Dermis microvascular lymphatic vessel endothelial cell (primary cell): ENCODE data around the gene SPTY2D1. TPM values are rescaled to one million over a fixed set of nuclear protein-coding genes. Genes with fewer than 3 reads are reported as not detected.
"Not testable (repeated sequence)": the region's sequence is repeated elsewhere in the genome, so short reads cannot be mapped to it uniquely, and the experiment has no call there.

ENCODE experiments used
- DNase-seq, 2 donors: peaks; one replicate each; pipeline versions ENCODE4 v3.0.0 to v3.0.0-alpha.2; 2010; ENCODE audit warnings: low read depth in 2 of 2
- total RNA-seq: library from RNA; depleted of rRNA; stranded (reverse); fragments of >200 nt; gene quantifications from 2 replicates; pipeline ENCODE4 v1.2.1, GENCODE V29; 2014

SPTY2D1 gene
- total RNA-seq, 1 donor from 2014 or later = 8.3 TPM

DNA sequence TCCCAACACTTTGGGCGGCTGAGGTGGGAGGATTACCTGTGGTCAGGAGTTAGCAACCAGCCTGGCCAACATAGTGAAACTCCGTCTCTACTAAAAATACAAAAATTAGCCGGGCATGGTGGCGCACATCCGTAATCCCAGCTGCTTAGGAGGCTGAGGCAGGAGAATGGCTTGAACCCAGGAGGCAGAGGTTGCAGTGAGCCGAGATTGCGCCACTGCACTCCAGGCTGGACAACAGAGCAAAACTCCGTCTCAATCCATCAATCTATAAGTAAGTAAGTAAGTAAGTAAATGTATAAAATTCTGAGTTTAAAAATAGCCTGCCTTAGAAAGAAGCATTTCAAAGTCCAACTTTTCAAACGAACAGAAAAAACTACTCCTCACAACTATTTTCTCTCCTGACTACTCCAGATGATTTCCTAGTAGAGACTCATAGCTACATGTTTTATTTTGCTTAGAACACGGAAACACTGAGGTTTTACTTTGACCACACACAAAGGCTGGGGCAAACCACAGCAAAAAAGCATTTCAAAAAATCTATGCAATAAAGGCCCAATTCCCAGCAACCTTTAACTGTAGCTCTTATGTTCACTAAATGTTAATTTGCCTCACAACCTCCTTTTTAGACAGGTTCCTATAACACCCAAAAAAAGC lies 16.3 kb downstream of the SPTY2D1 start:
- DNase-seq = no peak

- no peak for DNase-seq
These were observed 18.3 kb downstream of the SPTY2D1 start for GRCh38 chr11:18615628-18616392.

DNA sequence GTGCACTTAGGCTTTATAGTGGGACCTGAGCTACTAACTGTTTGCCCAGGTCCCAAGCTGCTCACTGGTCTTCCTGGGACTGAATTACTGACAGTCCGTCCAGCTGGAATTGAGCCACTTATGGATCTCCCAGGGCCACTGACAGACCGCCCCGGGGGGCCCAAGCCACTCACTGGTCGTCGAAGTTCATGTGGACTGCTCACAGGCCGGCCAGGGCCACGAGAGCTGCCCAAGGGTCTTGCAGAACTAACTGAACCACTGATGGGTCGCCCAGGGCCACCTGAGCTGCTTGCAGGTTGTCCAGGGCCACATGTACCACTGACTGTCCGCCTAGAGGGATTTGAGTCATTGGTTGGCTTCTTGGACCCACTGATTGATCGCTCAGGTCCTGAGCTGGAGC lies 19.5 kb downstream of the SPTY2D1 start:
- DNase-seq = no peak

DNA sequence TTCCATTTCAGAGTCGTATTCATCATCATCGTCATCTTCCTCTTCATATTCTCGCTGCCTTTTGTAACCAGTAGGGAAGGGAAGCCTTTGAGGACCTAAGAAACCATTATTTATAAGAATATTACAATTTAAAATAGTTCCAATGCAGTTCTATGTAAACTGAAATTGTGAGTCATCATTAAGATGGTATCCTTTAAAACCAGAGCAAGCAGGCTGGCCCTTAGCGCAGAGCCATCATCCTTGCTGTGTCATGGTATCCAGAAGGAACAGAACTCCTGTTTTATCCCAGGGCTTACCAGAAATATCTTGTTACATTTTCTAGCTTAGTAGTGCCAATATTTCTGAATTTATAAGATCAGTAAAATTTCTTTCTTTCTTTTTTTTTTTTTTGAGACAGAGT lies 21.7 kb downstream of the SPTY2D1 start:
- DNase-seq = no peak

DNA sequence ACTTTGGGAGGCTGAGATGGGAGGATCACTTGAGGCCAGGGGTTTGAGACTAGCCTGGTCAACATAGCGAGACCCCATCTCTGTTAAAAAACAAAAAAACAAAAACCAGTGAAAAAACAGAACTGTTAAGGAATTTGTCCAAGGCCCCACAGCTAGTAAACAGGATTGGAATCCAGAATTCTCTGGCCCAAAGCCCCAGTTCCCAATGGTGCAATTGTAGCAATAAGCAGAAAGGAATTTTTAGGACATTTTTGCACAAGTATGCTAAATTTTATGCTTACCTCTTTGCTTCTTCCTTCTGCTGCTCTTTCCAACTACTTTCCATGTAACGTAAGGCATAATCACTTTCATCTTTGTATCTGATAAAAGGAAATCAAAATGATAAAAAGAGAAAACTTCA lies 22.9 kb downstream of the SPTY2D1 start:
- DNase-seq = no peak

- peak in 1 of 2 donors; percentile 39 for DNase-seq
These were observed 25.8 kb downstream of the SPTY2D1 start for GRCh38 chr11:18608376-18608775.

GRCh38 chr11:18600915-18601569 lies 33.1 kb downstream of the SPTY2D1 start:
- no peak for DNase-seq

DNA sequence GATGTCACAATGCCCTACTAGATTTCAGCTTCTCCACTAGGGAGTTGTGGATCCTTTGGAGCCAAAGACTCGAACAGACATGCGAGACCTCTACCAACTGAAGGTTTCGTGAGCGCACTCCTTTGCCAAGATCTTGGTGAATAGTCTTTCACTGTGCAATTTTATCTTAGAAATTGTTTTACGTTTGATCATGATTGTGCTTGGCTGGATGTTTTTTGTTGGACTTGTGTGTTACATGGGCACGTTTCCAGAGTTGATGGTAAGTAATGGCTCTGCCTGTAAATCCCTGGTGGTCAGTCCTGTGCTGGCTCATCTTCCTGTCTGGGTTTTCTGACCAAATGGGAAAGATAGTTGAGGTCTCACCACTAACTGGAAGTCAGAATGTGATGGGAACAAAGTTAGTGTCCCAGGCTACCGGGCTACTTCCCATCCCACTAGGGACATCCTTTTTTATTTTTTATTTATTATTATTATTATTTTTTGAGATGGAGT lies 34.4 kb downstream of the SPTY2D1 start, which contains the start of gene MISFA:
Gene MISFA, plus strand, starts transcription at position 51 of the 492 bp plus-strand sequence. Its CDS starts 140 bp downstream, at position 191.
- no peak for DNase-seq

DNA sequence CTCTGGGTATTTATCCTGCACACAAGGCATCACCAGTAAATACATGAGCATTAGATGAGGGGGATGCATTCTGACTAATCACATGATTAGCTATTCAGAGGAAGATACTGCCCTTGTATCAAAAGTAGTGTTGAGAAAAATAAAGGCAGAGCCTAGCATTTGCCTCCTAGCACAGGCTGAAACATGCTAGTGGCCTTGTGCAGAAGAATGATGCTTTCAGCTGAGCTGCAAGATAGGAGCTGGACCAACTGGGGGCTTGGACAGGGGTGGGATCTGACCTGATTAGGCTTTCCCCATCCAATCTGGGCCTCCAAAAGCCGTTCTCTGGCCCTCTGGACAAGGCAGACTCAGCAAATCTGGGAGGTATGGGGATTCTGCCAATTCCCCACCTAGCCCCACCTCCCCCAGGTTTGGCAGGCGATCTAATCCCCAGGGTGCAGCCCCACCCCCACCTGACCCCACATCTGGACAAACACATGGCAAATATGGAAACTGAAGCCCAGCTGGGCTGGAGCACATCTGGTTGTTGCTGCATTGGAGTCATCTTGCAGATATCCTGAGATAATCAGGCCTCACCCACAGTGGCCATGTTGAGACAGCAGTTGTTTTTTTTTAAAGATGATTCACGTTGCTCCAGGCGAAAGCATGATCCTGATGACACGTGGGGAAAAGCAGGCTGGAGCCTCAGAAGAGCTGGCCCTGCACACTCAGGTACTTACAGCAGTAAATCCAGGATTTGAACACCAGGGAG lies 39.0 kb downstream of the SPTY2D1 start:
- no peak for DNase-seq

GRCh38 chr11:18594088-18594487 lies 40.1 kb downstream of the SPTY2D1 start:
- DNase-seq = not testable (repeated sequence)

DNA sequence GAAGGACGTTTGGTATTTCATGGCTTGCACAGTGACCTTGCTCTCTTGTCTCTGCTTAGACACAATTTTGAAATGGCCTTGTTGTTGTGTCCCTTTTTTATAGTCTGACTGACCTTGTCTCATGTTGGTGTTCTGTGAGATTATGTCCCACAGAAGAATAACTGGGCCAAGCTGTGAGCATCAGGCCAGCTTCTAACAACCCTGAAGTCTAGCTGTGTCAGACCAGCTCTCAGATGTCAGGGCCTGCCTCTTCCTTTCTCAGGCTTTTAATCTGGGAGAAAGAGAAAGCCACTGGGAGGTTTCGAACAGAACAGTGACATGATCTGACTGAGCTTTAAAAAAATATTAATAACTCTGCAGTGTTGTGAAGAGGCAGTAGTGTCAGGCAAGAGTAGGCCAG lies 43.6 kb downstream of the SPTY2D1 start:
- no peak for DNase-seq

DNA sequence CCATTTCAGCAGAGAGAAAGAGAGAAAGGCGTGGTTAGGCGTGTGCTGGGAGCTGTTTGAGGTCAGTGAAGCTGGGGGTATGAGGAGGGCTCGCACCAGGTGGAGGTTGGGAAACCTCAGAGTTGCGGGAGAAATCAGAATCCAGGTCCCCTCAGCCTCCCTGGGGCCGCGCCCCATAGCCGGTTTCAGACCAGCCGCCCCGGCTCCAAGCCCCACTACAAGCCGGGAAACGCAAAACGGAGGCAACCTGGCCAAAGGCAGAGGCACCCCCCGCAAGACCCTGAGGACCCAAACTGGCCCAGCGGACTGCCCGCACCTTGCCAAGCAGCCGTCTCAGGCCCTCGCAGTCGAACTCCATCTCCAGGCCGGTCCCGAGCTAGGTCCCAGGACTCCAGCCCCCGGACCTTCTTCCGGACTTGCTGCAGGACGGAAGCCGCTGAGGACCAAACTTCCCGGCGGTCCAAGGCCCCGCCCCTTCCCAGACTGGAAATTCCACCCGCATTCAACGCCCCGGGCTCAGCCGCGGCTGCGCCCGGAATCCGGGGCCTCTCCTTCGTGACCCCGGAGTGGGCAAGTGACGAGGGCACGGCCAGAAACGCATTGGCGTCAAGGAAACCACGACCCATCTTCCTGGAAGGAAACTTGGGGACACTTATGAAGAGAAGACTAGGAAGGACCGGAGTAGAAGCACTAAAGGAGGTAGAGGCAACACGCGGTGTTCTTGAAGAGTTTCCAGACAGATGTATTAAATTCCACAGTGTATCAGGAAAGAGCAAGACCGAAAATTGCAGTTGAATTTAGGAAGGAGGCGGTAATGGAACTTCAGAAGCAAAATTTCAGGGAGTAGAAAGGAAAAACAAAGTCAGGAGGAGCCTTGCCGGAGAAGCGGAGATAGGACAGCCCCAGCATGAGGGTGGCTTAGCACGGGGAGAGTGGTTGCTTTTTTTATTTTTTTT lies 45.6 kb downstream of the SPTY2D1 start, which contains the start of gene UEVLD:
Gene UEVLD, minus strand, starts transcription at position 438 of the 956 bp plus-strand sequence. Its CDS starts 80 bp downstream, at position 358.
- DNase-seq = peak; percentile 73 to 89

- no peak for DNase-seq
These were observed 52.3 kb downstream of the SPTY2D1 start for GRCh38 chr11:18581825-18582224.

DNA sequence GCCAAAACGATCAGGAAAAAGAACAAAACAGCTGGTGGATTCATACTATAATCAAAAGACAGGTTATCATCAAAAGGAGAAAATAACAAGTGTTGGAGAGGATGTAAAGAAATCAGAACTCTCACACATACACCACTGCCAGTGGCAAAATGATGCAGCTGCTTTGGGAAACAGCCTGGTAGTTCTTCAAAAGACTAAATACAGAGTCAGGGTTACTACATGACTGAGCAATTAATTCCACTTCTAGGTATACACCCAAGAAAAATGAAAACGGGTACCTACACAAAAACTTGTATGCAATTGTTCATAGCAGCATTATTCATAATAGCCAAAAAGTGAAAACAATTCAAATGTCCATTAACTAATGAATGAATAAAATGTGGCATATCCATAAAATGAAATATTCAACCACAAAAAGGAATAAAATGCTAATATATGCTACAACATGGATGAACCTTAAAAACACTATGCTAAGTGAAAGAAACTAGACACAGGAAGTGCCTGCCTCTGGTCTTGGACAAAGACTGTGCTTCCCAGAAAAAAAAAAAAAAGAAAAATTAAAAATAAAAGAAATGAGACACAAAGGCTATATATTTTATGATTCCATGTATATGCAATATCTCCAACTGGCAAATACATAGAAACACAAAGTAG lies 53.9 kb downstream of the SPTY2D1 start:
- no peak for DNase-seq

DNA sequence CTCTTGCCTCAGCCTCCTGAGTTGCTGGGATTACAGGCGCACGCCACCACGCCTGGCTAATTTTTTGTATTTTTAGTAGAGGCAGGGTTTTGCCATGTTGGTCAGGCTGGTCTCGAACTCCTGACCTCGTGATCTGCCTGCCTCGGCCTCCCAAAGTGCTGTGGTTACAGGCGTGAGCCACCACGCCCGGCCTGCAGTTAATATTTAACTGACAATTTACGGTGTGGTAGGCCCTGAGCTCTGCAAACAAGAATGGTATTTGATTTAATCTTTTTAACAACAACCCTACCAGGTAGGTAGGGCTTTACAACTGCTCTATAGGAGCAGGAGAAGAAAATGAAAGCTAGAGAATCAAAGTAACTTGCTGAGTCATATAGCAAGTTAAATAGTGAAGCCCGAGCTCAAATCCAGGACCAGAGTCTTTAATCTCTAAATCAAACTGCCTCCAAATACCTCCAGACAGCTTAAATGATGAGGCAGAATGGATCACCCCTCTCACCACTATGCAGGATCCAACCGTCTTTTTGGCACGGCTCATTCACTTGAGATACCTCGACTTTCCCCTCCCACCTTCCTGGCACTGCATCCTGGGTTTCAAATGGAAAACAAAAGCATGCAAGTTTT lies 55.1 kb downstream of the SPTY2D1 start:
- DNase-seq = no peak

- DNase-seq = peak; percentile 38 to 80
These were observed 58.8 kb downstream of the SPTY2D1 start for GRCh38 chr11:18575361-18575760.

GRCh38 chr11:18567081-18567480 lies 67.1 kb downstream of the SPTY2D1 start:
- DNase-seq = no peak

DNA sequence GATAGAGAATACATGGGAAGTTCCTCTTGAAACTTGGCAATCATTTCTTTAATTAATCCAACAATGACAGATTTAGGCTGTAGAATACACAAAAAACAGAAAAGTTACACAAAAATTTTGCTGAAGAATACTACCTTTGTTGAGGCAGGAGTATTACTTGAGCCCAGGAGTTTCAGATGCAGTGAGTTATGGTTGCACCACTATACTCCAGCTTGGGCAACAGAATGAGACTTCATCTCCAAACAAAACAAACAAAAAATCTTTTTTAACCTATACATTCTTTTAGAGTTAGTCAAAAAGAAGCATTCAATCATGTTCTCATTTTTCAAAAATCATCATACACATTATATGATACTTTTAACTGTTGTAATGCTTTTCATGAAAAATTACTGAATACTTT lies 67.7 kb downstream of the SPTY2D1 start:
- DNase-seq = no peak

- no peak for DNase-seq
These were observed 70.0 kb downstream of the SPTY2D1 start for GRCh38 chr11:18564149-18564548.
